Stimulated activated CD4-positive, alpha-beta T cell treated with anti-CD3 and anti-CD28 coated beads, Interleukin-15, amount 100 ng/mL, for 48 hours (primary cell): Measurements from ENCODE around the gene THBS2.
"Not testable (repeated sequence)": the region's sequence is repeated elsewhere in the genome, so short reads cannot be mapped to it uniquely, and the experiment has no call there.

Experiments
- DNase-seq, 2 donors: peaks; one replicate each; pipeline ENCODE4 v3.0.0-alpha.2; 2020; ENCODE audit warnings: low read depth in 2 of 2

Gene THBS2

GRCh38 chr6:169271877-169272216, 18.2 kb upstream of the THBS2 start:
- DNase-seq: no peak

- DNase-seq: no peak
These were observed 17.7 kb upstream of the THBS2 start for GRCh38 chr6:169271158-169271876.

DNA sequence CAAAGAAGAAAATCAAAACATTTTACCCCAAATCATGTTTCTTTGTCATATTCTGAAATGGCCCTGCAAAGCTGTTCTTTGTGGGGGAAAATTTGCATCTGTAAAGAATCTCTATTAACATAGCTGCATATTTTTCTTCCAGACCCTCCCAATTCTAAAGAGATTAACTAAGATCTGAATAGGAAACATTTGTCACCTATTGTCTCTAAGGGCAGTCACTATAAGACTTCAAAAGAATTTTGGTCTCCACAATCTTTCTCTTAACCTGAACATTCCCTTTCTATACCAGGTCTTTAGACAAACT, 16.4 kb upstream of the THBS2 start:
- DNase-seq: not testable (repeated sequence)

DNA sequence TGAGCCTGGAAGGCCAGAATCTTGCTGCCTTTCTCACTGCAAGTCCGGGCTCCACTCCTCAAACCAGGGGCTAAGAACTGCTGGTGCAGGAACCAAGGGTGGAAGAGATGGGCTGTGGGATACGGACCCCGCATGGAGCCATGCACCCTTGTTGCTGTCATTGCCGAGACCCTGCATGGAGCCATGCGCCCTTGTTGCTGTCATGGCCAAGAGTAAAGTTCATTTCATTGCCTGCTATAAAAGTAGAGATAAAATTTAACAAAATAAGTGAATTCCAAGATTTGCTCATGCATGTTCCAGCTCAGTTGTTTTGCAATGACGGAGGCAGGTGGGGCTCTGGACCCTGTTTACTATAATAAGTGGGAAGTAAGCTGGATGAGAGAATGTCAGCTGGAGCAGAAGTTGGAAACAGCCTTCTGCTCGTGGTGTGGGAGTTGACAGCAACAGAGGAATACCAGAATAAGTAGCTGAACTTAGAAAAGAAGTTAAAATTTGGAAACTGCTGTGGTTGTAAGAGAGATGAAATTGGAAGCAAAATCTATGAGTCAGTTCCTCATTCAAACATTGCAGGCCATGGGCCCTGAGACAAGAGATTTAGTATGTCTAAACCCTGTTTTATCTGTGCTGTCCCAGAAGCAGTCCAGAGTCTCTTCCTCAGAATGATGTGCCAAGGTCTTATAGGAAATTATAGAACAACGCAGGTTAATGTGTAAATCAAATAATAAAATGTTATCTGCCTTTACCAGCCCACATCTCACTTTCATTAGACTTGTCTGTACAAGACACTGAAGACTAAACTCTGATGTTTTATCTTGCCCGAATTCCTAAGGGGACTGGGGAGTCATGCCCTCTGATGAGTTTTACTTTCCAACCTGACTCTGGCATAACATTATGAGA, 15.8 kb upstream of the THBS2 start:
- DNase-seq: no peak

DNA sequence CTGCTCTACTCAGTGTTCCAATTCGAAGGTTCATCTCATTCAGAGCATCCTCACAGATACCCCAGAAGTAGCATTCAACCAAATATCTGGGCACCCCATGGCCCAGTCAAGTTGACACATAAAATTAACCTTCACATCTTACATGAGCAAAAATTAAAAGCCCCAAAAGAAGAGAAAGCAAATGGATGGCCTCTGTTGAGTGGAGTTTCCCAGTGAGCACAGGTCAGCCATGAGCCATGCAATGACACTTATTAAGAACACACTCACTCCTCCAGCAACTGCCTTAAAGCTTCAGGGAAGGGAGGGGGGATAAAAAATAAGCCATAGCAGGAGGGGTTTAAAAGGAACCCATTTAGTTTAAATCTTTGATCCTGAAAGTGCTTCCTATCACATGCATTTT, 14.6 kb upstream of the THBS2 start:
- no peak for DNase-seq

- no peak for DNase-seq
These were observed 13.3 kb upstream of the THBS2 start for GRCh38 chr6:169266746-169267591.

DNA sequence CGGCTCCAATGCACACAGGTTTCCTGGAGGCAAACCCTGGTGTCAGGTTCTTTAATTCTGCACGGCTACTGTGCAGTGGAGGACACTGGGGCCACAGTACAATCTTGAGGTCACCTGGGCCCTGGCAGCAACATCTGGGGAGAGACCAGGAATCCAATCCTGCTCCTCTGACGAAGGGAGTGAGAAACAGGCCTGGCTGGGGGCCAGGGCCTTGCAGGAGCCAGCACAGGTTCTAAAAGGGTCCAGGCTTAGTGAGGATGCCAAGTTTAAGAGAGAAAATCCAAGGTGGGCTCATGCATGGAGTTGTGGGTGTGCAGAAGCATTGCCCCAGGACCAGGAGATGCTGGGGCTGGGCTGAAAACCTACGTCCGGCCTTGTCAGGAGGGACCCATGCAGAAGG, 12.6 kb upstream of the THBS2 start:
- DNase-seq: no peak

DNA sequence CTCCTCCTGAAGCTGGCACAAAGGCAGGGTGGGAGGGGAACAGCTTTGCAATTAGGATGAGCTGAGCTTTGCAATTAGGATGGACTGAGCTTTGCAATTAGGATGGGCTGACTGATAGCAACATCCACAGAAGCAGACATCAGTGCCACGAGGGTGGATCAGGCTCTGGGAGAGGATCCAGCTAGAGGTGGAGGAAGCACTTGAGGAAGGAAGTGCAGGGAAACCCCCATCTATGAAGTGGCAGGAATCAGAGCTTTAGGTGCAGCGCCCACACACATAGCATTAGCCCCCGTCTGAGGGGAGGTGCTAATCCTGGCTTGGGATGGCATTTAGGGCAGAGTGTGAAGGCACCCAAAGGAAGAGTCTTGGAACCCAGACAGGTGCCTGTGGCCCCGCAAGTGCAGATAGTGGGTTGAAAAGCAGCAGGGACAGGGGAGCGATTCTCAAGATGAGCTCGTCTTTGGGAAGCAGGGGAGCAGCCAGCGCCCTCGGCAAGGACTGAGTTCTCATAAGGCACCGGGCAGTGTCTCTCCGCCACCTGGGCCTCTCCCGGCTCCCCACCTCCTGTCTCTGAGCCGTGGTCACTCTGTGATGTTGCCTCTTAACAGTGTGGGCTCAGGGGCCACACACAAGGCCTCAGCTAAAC, 12.0 kb upstream of the THBS2 start:
- DNase-seq: no peak

- no peak for DNase-seq
These were observed 10.4 kb upstream of the THBS2 start for GRCh38 chr6:169263836-169264608.

DNA sequence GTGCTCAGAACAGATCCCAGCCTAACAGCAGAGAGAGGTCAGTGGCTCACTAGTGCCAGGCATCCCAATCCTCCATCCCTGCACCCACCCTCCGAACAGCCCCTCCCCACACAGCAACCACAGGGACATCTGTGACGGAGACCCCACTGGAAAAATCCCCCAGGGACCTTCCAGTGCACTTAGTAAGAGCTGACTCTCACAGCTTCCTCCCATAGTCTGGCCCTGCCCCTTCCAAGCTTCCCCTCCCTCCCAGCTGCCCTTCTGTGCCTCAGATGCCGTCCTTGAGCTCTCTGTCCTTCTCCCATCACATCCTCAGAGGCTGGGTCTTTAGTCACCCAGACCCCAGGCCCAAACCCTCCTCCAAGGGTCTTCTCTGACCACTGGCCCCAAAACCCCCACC, 9.7 kb upstream of the THBS2 start:
- DNase-seq: no peak

- not testable (repeated sequence) for DNase-seq
These were observed 9.0 kb upstream of the THBS2 start for GRCh38 chr6:169262602-169263001.

DNA sequence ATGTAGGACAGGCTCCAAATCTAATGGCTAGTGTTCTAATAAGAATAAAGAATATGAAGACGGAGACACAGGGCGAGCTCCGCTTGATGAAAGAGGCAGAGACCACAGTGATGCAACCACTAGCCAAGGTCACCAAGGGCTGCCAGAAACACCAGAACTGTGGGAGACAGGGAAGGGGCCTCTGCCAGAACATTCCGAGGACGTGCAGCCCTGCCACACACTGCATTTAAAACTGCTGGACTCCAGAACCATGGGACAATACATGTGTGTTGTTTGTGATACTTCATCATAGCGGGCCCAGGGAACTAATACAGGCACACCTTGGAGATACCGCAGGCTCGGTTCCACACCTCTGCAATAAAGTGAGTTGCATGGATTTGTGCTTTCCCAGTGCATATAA, 2.9 kb upstream of the THBS2 start:
- DNase-seq: no peak

DNA sequence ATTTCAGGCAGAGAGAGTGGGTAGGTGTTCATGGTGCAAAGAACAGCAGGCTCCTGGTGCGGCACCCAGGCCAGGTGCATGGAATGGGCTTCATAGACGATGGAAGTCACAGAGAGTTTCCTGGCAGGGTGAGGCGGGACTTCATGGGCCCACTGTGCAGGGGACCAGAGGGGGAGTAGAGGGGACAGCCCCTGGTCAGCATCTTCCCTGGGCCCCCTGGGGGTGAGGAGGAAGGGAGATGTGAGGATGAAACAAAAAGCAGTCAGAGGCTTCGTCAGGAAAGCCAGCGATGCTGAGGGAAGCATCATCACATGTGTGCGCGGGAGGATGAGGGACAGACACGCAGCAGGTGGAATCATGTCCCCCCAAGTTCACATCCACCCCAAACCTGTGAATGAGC, 2.4 kb upstream of the THBS2 start:
- no peak for DNase-seq

- DNase-seq: no peak
These were observed 2.0 kb upstream of the THBS2 start for GRCh38 chr6:169255643-169256042.

GRCh38 chr6:169254456-169255316, 1.0 kb upstream of the THBS2 start:
- DNase-seq: no peak

DNA sequence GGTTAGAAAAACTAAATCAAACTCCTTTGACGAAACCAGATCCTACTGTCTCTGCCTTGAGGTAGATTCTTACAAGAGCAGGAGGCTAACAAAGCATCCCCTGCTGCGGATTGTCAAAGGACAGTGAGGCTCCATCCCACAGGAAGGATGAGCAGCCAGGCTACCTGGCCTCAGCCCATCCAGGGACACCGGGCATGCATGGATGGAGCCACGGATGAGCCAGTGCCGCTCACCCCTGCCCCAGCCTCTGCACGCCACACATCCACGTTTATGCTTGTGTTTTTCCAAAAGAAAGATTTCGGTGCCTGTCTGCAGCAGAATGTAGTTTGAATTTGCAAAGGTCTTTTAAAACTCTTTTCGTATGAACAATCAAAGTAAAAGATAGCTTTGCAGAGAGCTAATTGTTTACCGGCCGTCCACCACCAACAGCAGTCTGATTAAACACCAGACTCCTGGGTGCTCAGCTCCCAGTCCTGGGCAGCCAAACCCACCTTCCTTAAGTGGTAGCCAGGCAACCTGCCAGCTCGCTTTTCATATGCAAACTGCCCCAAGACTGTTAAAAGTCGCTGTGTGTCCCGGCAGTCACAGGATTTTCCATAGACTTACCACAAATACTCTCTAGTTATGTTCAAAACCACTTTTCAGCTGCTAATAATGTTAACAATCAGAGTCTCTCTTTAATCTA, 999 bp downstream of the THBS2 start:
- no peak for DNase-seq

GRCh38 chr6:169251822-169252504, 1.7 kb downstream of the THBS2 start:
- no peak for DNase-seq

DNA sequence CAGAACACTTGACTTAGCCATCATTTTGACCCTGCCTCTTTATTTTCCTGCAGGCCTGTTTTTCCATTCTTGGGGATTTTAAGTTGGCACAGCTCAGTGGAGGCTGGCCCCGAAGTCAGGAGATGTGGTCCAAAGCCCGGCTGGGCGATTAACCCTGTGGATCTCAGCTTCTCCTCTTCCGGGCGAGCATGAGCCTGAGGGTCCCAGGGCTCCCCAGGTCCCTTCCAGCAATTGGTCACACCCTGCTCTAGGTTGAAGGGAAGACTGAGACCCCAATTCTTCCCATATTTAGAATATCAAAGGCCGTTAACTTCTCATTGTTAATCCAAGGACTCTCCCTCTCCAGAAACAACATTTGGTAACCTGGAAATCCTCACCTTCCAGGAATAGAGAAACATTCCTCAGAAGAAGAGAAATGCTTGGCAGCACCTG, 2.3 kb downstream of the THBS2 start:
- no peak for DNase-seq

DNA sequence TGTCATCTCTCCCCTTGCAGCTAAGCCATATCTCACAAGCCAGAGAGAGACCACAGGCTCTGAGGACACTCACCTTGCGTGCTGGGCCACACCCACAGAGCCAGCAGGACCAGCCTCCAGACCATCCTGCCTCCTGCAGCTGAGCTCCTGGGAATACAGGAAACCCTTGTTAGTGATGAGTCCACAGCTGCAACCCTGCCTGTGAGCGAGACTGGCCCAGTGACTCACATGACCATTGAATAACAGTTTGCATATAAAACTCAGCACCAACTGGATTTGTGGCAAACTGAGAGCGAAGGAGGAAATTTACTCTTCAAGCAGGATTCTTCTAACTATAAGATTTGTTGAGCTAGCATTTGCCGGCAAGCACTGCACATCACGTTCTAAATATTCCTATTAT, 3.0 kb downstream of the THBS2 start:
- DNase-seq: no peak
